ENCODE measurements around the gene UTP25. TPM values are rescaled to one million over a fixed set of nuclear protein-coding genes. Genes with fewer than 3 reads are reported as not detected.

UTP25 gene
- total and polyA plus RNA-seq, 8 donors = 0.95 to 4.4 (median 3.0) TPM

DNA sequence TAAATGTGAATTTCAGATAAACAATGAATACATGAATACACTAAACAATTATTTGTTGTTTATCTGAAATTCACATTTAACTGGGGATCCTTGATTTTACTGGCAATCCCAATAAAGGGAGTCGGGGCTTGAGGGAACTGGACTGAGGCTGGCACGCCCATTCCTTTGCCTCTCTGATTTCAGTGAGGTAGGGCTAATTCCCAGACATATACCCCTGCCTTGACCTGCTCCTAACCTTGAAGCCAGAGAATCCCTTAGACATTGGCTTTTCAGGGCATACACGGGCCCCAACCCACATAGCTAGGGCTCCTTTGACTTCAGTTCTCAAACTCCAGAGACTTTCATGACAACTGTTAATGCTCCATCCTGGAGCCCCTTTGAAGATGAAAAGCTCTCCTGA is 10.8 kb upstream of the UTP25 start:
- no peaks in the 10 kb centered on the region for H3K27me3 ChIP-seq
- H3K27ac ChIP-seq = no peak overlapping the region
- no peak overlapping the region for H3K4me3 ChIP-seq
- FAIRE-seq (no peak), ATAC-seq (no peak), DNase-seq (no peak)
- 61 to 66% methylated on average over 3 of the region's 3 CpGs for WGBS, 2 donors
- H3K4me1 ChIP-seq = no peaks in the 10 kb centered on the region
- TF ChIP-seq, protein P1, sequence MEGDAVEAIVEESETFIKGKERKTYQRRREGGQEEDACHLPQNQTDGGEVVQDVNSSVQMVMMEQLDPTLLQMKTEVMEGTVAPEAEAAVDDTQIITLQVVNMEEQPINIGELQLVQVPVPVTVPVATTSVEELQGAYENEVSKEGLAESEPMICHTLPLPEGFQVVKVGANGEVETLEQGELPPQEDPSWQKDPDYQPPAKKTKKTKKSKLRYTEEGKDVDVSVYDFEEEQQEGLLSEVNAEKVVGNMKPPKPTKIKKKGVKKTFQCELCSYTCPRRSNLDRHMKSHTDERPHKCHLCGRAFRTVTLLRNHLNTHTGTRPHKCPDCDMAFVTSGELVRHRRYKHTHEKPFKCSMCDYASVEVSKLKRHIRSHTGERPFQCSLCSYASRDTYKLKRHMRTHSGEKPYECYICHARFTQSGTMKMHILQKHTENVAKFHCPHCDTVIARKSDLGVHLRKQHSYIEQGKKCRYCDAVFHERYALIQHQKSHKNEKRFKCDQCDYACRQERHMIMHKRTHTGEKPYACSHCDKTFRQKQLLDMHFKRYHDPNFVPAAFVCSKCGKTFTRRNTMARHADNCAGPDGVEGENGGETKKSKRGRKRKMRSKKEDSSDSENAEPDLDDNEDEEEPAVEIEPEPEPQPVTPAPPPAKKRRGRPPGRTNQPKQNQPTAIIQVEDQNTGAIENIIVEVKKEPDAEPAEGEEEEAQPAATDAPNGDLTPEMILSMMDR (IDR thresholded peaks at IDR 0.05) = no peak
- no peaks in the 10 kb centered on the region for H3K36me3 ChIP-seq
- H3K9me3 ChIP-seq = no peaks in the 10 kb centered on the region
- intact Hi-C loops (cut with DNase I) = no loop called here

DNA sequence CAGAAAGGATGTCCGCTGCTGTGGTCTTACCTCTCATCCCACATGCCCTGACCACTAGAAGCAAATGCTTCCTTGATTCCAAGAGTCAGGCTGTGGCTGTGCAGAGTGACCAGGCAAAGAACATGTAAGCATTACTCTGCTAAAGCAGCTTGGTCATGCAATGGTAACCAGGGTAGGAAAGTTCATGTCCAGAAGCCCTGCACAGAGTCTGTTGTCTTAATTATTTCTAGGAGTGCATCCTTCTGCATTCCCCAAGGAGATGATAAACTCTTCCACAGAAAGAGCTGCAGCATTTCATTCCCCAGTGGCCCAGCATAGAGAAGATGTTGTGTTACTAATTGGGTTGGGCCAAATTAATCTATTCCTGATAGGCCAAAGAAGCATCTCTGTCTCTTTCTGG is 10.1 kb upstream of the UTP25 start:
- intact Hi-C loops (cut with DNase I) = no loop called here
- DNase-seq (no peak), ATAC-seq (no peak), FAIRE-seq (no peak)
- H3K4me1 ChIP-seq = no peaks in the 10 kb centered on the region
- TF ChIP-seq, protein P1 (IDR thresholded peaks at IDR 0.05) = no peak
- no peaks in the 10 kb centered on the region for H3K9me3 ChIP-seq
- no peaks in the 10 kb centered on the region for H3K27me3 ChIP-seq
- H3K27ac ChIP-seq = no peak overlapping the region
- 76 to 84% methylated on average over 1 of the region's 1 CpG for WGBS, 2 donors
- H3K36me3 ChIP-seq = no peaks in the 10 kb centered on the region
- H3K4me3 ChIP-seq = no peak overlapping the region

DNA sequence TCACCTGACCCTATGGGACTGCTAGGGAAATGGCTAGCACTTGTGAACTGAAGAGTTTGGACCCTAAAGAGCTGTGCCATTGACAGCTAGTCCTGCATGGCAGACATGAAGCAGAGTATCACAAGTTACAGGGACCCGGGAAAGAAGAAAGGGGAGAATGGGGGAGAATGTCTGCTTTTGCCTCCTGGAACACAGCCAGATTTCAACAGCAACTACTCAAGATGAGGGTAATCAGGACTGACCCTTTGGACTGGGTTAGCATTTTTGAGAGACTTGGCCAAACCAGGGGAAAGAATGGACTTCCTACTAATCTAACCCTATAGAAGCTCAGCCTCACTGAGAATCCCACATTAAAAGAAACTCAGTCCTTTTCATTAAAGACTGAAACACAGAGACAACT is 8.7 kb upstream of the UTP25 start:
- ATAC-seq = no peak
- WGBS, 2 donors = 24 to 86% methylated on average over 1 of the region's 1 CpG
- H3K36me3 ChIP-seq = no peaks in the 10 kb centered on the region

DNA sequence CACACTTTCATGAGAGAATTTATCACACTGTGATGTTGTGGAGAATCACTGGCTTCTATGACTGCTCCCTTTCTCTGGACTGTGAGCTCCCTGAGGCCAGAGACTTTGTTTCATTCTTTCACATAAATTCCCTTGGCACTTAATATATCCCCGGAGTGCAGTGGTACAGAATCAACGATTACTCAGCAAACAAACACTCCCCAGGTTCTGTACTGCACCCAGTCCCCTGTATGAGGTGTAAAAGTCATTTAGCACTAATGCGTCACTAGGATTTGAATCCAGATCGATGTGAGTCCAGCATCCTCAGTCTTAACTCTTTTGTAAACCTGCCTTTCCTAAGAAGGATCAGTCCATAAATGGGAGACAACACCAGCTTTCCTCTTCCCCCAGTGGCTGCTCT is 6.8 kb upstream of the UTP25 start:
- H3K4me3 ChIP-seq = no peak overlapping the region
- 32 to 41% methylated on average over 4 of the region's 4 CpGs for WGBS, 2 donors
- TF ChIP-seq, protein P1 (IDR thresholded peaks at IDR 0.05) = no peak
- H3K36me3 ChIP-seq = no peaks in the 10 kb centered on the region
- DNase-seq = no peak
- H3K4me1 ChIP-seq = no peaks in the 10 kb centered on the region
- no peak for FAIRE-seq
- no peak overlapping the region for H3K27ac ChIP-seq
- intact Hi-C loops (cut with DNase I) = no loop called here
- no peak for ATAC-seq
- H3K9me3 ChIP-seq = no peaks in the 10 kb centered on the region
- no peaks in the 10 kb centered on the region for H3K27me3 ChIP-seq

More for the DNA sequence above, 8.7 kb upstream of the UTP25 start:
- H3K4me3 ChIP-seq = no peak overlapping the region
- no peaks in the 10 kb centered on the region for H3K27me3 ChIP-seq
- DNase-seq = no peak
- no peak for FAIRE-seq
- intact Hi-C loops (cut with DNase I) = no loop called here
- H3K27ac ChIP-seq = no peak overlapping the region
- no peaks in the 10 kb centered on the region for H3K4me1 ChIP-seq
- no peaks in the 10 kb centered on the region for H3K9me3 ChIP-seq
- TF ChIP-seq, protein P1 (IDR thresholded peaks at IDR 0.05) = no peak

DNA sequence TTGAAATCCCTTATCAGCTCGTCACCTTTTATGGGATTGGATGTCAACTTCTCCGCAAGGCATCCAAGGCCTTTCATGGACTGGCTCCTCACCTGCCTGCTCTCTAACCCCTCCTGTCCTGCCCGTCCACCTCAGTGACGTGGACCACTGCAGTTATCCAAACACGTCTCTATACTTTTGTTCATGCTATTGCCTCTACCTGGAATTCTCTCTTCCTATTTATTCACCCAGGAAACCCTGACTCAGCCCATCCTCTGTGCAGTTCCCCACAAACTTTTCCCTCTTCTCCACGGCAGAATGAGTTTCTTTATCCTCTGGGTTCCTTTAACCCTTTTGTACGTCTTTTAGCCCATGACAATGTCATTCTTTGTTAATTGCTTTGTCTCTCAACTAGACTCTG is 5.1 kb upstream of the UTP25 start:
- 31 to 34% methylated on average over 7 of the region's 7 CpGs for WGBS, 2 donors
- TF ChIP-seq, protein P1 (IDR thresholded peaks at IDR 0.05) = no peak
- Histone ChIP-seq H3K36me3 (no peaks in the 10 kb centered on the region), H3K9me3 (no peaks in the 10 kb centered on the region), H3K27me3 (no peaks in the 10 kb centered on the region), H3K4me1 (peaks cover 0 to 4% (median 0%) of the 10 kb centered on the region in 3 donors), H3K27ac (no peak overlapping the region), H3K4me3 (no peak overlapping the region)
- DNase-seq = no peak
- no peak for ATAC-seq
- no peak for FAIRE-seq
- intact Hi-C loops (cut with DNase I) = no loop called here
